ENCODE measurements around the gene KCNK1. TPM values are rescaled to one million over a fixed set of nuclear protein-coding genes. Genes with fewer than 3 reads are reported as not detected.

KCNK1 gene
- total and polyA plus RNA-seq, 2 of the 4 experiments (the other 2 are of a cell fraction) = 0.90 to 1.6 TPM

- Histone ChIP-seq H3K9me1 (ENCODE audit: insufficient read depth, low read length) (no peaks in the 10 kb centered on the region), H3K27ac (ENCODE audit: insufficient read depth, low read length) (no peak overlapping the region), H3K56ac (ENCODE audit: extremely low read depth, insufficient read depth, low read length) (no peak overlapping the region), H3K23ac (ENCODE audit: low read depth, low read length) (no peak overlapping the region), H3K4me3 (ENCODE audit: insufficient read depth, low read depth, low read length) (no peak overlapping the region), H2BK15ac (ENCODE audit: low read depth, low read length) (no peak overlapping the region), H4K5ac (ENCODE audit: low read depth, low read length) (no peak overlapping the region), H3K4me1 (ENCODE audit: control insufficient read depth, insufficient read depth, low read length) (no peaks in the 10 kb centered on the region), H3K4me2 (ENCODE audit: low read depth, low read length) (no peak overlapping the region), H3K36me3 (ENCODE audit: control insufficient read depth, insufficient read depth, low read length) (no peaks in the 10 kb centered on the region), H2AK5ac (ENCODE audit: low read depth, low read length) (no peak overlapping the region), H2BK120ac (ENCODE audit: low read depth, low read length) (no peak overlapping the region), H3K9me3 (ENCODE audit: control insufficient read depth, insufficient read depth, low read length) (peaks cover 4% of the 10 kb centered on the region; the same call in 1 of the 2 replicates), H4K91ac (ENCODE audit: insufficient read depth, low read depth, low read length) (no peak overlapping the region), H2AK9ac (replicated peaks; ENCODE audit: low read depth, low read length, poor library complexity) (no peak overlapping the region), H3K79me1 (ENCODE audit: low read depth in 1 of 2, low read length in 2 of 2) (no peaks in the 10 kb centered on the region), H3K9ac (ENCODE audit: low read depth, low read length) (no peak overlapping the region), H3K4ac (ENCODE audit: low read depth, low read length) (no peak overlapping the region), H4K8ac (ENCODE audit: low read depth in 2 of 2, low read length in 2 of 2) (no peak overlapping the region), H4K20me1 (ENCODE audit: insufficient read depth, low read length) (no peaks in the 10 kb centered on the region), H3K18ac (ENCODE audit: low read depth, low read length) (no peak overlapping the region), H2BK5ac (ENCODE audit: low read depth, low read length, poor library complexity, severe bottlenecking) (no peak overlapping the region), H3K27me3 (ENCODE audit: control insufficient read depth, insufficient read depth, low read length) (no peaks in the 10 kb centered on the region), H2BK20ac (ENCODE audit: low read depth, low read length) (no peak overlapping the region), H2AFZ (replicated peaks; ENCODE audit: low read length, poor library complexity) (no peak overlapping the region), H3K14ac (replicated peaks; ENCODE audit: low read depth, low read length) (no peak overlapping the region)
- CTCF ChIA-PET = no interaction called here
- no TSS peak for BruUV-seq (replicated peaks)
- dilution Hi-C loops (cut with HindIII; ENCODE audit: low sequenced_read_pairs, unreplicated experiment) (no loop called here), in situ Hi-C loops (cut with MboI; ENCODE audit: low sequenced_read_pairs) (no loop called here), intact Hi-C loops (cut with micrococcal nuclease) (no loop called here)
- no peak for ATAC-seq (ENCODE audit: low read depth)
- DNase-seq = peak; percentile 1
- TF ChIP-seq MAFK (IDR thresholded peaks at IDR 0.05; ENCODE audit: low read depth, low read length) = no peak
- TF ChIP-seq CEBPB (IDR thresholded peaks at IDR 0.05; ENCODE audit: low read depth, low read length) = no peak
- no peak for TF ChIP-seq FOS (IDR thresholded peaks at IDR 0.05; ENCODE audit: low read depth, low read length)
- no peak for TF ChIP-seq RFX5 (IDR thresholded peaks at IDR 0.05; ENCODE audit: low read depth, low read length)
- no peak for TF ChIP-seq BHLHE40 (IDR thresholded peaks at IDR 0.05; ENCODE audit: low read depth, low read length)
- no peak for TF ChIP-seq CTCF (conservative IDR thresholded peaks at IDR 0.05; ENCODE audit: low read depth, low read length)
- TF ChIP-seq MXI1 (IDR thresholded peaks at IDR 0.05; ENCODE audit: borderline replicate concordance, low read depth, low read length) = no peak
- TF ChIP-seq USF2 (IDR thresholded peaks at IDR 0.05; ENCODE audit: low read depth, low read length) = no peak
- no peak for TF ChIP-seq MAZ (IDR thresholded peaks at IDR 0.05; ENCODE audit: borderline replicate concordance, low read depth, low read length)
- no peak for TF ChIP-seq ELK1 (IDR thresholded peaks at IDR 0.05; ENCODE audit: borderline replicate concordance, low read depth, low read length)
- no peak for TF ChIP-seq CHD1 (IDR thresholded peaks at IDR 0.05; ENCODE audit: low read depth, low read length)
- no peak for TF ChIP-seq POLR2A (IDR thresholded peaks at IDR 0.05; ENCODE audit: low read depth, low read length)
- TF ChIP-seq RAD21 (IDR thresholded peaks at IDR 0.05; ENCODE audit: low read length) = no peak
- TF ChIP-seq SMC3 (IDR thresholded peaks at IDR 0.05; ENCODE audit: low read depth, low read length) = no peak
- TF ChIP-seq NFE2L2 (IDR thresholded peaks at IDR 0.05; ENCODE audit: low read depth, low read length) = no peak
- no peak for TF ChIP-seq RCOR1 (IDR thresholded peaks at IDR 0.05; ENCODE audit: insufficient replicate concordance, low read length)
- WGBS, 2 experiments (ENCODE audit: extremely low coverage in 2 of 2, insufficient read length in 1 of 2) = no CpG with 5 or more reads among the region's 8 CpGs
- POLR2A ChIA-PET (ENCODE audit: unreplicated experiment) = no interaction called here
Measured at GRCh38 chr1:233662575-233663304, 48.8 kb downstream of the KCNK1 start.

Data from IMR-90 (cell line).